CD8-positive, alpha-beta memory T cell (primary cell): Measurements from ENCODE around the gene SCN3A. TPM values are rescaled to one million over a fixed set of nuclear protein-coding genes. Genes with fewer than 3 reads are reported as not detected.

Experiments
- CTCF ChIA-PET: fragments of 350-600 bp; sonication (Branson Sonifier 250); formaldehyde crosslinking; loops from one replicate; lab custom pipeline; 2021; ENCODE audit warnings: antibody characterized with exemption; lab: Charles Lee
- POLR2A ChIA-PET: fragments of 350-600 bp; sonication (Branson Sonifier 250); formaldehyde crosslinking; loops from one replicate; lab custom pipeline; 2021; ENCODE audit warnings: antibody characterized with exemption; lab: Charles Lee
- DNase-seq, 5 donors: peaks; one replicate each; pipeline versions ENCODE4 v3.0.0 to v3.0.0-alpha.2; 2020 to 2022; ENCODE audit warnings: mixed read lengths in 1 of 5
- H3K27ac ChIP-seq: one replicate; pipeline ENCODE4 v1.7.0; 2013; ENCODE audit warnings: low read depth, mild to moderate bottlenecking, low read length, moderate library complexity
- H3K27me3 ChIP-seq: 2 replicates; pipeline ENCODE4 v1.7.0; 2013; ENCODE audit warnings: low read length, mild to moderate bottlenecking; ENCODE audit not compliant: insufficient read depth, poor library complexity, severe bottlenecking
- H3K36me3 ChIP-seq: 2 replicates; pipeline ENCODE4 v1.7.0; 2013; ENCODE audit warnings: mild to moderate bottlenecking, low read length, moderate library complexity; ENCODE audit not compliant: insufficient read depth
- H3K4me1 ChIP-seq: 2 replicates; pipeline ENCODE4 v1.7.0; 2013; ENCODE audit warnings: mild to moderate bottlenecking, low read length, moderate library complexity; ENCODE audit not compliant: insufficient read depth
- H3K4me3 ChIP-seq: 2 replicates; pipeline ENCODE4 v1.7.0; 2013; ENCODE audit warnings: mild to moderate bottlenecking, low read length
- H3K9me3 ChIP-seq: 2 replicates; pipeline ENCODE4 v1.7.0; 2013; ENCODE audit warnings: mild to moderate bottlenecking, low read length
- H3K27ac Mint-ChIP-seq, 8 donors: one replicate each; pipeline ENCODE4 v1.8.0; 2020 to 2021; ENCODE audit warnings: mixed read lengths in 8 of 8, mild to moderate bottlenecking in 6 of 8, inconsistent platforms in 3 of 8, moderate library complexity in 3 of 8
- H3K27me3 Mint-ChIP-seq, 2 donors: one replicate each; pipeline ENCODE4 v1.8.0; 2020 to 2021; ENCODE audit warnings: mixed read lengths in 2 of 2, mild to moderate bottlenecking in 1 of 2, moderate library complexity in 1 of 2
- H3K36me3 Mint-ChIP-seq, 3 donors: one replicate each; pipeline ENCODE4 v1.8.0; 2020 to 2021; ENCODE audit warnings: mixed read lengths in 3 of 3, inconsistent platforms in 1 of 3, mild to moderate bottlenecking in 1 of 3
- H3K4me1 Mint-ChIP-seq, 3 donors: one replicate each; pipeline ENCODE4 v1.8.0; 2020 to 2021; ENCODE audit warnings: mixed read lengths in 3 of 3, inconsistent platforms in 1 of 3, mild to moderate bottlenecking in 1 of 3
- H3K4me3 Mint-ChIP-seq, 7 donors: one replicate each; pipeline ENCODE4 v1.8.0; 2020 to 2021; ENCODE audit warnings: mixed read lengths in 7 of 7, mild to moderate bottlenecking in 6 of 7, moderate library complexity in 4 of 7, inconsistent platforms in 2 of 7
- H3K9me3 Mint-ChIP-seq, 5 donors: one replicate each; pipeline ENCODE4 v1.8.0; 2020 to 2022; ENCODE audit warnings: mixed read lengths in 5 of 5, mild to moderate bottlenecking in 3 of 5, moderate library complexity in 2 of 5, inconsistent platforms in 1 of 5
- polyA plus RNA-seq: library from polyadenylated mRNA; unstranded; fragments of 300-500 nt; fragmentation: Illumina TruSeq; gene quantifications from one replicate; pipeline ENCODE4 v1.2.3, GENCODE V29; 2021
- total RNA-seq, 2 experiments: library from RNA; stranded (reverse); gene quantifications; one replicate each; pipeline ENCODE4 v1.2.3, GENCODE V29; 2021

SCN3A gene
- total and polyA plus RNA-seq, 3 experiments from 2014 or later: not detected

DNA sequence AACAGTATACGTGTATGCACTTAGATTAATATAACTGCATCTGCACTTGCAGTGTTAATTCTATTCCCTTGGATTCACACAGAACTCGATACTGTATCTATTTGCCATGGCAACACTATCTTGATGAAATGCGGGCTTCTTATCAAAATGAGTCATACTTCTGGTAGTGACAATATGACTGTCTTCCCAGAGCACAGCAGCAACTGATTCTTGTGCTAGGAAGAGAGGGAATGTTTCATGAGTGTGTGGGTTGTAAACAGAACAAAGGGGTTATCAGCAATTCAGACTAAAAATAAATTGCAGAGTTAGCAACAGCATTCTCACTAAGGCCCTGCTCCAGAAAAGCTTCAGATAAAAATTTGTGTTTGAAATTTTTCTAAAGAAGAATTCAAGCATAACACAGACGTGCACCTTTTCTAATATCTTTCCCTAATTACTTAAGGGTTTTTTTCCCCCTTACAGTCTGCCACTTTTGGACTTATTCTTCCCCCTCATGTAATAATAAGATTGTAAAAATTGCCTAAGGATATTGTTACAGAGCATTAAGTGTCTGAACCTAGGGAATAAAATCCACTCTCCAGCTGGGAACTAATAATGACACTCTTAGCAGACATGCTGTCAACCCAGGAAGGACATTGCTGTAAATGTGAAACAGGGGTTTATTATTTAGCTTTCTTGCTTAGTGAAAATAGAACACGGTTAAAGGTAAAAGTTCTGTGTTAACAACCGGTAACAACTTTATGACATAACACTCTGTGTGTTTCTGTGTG, 148.6 kb downstream of the SCN3A start:
- no peak overlapping the region for H3K4me3 ChIP-seq
- no peaks in the 10 kb centered on the region for H3K27me3 ChIP-seq
- ChIA-PET CTCF (no interaction called here), POLR2A (no interaction called here)
- no peaks in the 10 kb centered on the region for H3K4me1 Mint-ChIP-seq
- no peaks in the 10 kb centered on the region for H3K27me3 Mint-ChIP-seq
- H3K4me1 ChIP-seq: no peaks in the 10 kb centered on the region
- no peak overlapping the region for H3K4me3 Mint-ChIP-seq
- H3K9me3 ChIP-seq: no peaks in the 10 kb centered on the region
- no peaks in the 10 kb centered on the region for H3K9me3 Mint-ChIP-seq
- DNase-seq: no peak
- H3K27ac ChIP-seq: no peak overlapping the region
- no peaks in the 10 kb centered on the region for H3K36me3 ChIP-seq
- H3K36me3 Mint-ChIP-seq: no peaks in the 10 kb centered on the region
- no peak overlapping the region for H3K27ac Mint-ChIP-seq

DNA sequence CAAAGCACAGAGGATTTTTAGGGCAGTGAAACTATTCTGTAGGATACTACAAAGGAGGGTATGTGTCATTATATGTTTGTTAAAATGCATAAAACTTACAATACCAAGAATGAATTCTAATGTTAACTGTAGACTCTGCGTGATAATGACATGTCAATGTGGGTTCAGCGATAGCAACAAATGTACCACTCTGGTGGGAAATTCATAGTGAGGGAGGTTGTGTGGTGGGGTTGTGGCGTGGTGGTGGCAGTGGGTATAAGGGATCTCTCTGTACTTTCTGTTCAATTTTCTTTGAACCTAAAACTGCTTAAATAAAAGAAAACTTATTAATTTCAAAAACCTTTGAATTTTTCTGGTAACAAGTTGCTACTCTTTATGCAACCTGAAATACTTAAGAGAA, 149.2 kb downstream of the SCN3A start:
- H3K27ac Mint-ChIP-seq: no peak overlapping the region
- Histone ChIP-seq H3K36me3 (no peaks in the 10 kb centered on the region), H3K27me3 (no peaks in the 10 kb centered on the region), H3K27ac (no peak overlapping the region), H3K4me1 (no peaks in the 10 kb centered on the region), H3K4me3 (no peak overlapping the region), H3K9me3 (no peaks in the 10 kb centered on the region)
- CTCF ChIA-PET: no interaction called here
- H3K4me1 Mint-ChIP-seq: no peaks in the 10 kb centered on the region
- no peak for DNase-seq
- no peak overlapping the region for H3K4me3 Mint-ChIP-seq
- no peaks in the 10 kb centered on the region for H3K27me3 Mint-ChIP-seq
- no peaks in the 10 kb centered on the region for H3K36me3 Mint-ChIP-seq
- POLR2A ChIA-PET: no interaction called here
- no peaks in the 10 kb centered on the region for H3K9me3 Mint-ChIP-seq

DNA sequence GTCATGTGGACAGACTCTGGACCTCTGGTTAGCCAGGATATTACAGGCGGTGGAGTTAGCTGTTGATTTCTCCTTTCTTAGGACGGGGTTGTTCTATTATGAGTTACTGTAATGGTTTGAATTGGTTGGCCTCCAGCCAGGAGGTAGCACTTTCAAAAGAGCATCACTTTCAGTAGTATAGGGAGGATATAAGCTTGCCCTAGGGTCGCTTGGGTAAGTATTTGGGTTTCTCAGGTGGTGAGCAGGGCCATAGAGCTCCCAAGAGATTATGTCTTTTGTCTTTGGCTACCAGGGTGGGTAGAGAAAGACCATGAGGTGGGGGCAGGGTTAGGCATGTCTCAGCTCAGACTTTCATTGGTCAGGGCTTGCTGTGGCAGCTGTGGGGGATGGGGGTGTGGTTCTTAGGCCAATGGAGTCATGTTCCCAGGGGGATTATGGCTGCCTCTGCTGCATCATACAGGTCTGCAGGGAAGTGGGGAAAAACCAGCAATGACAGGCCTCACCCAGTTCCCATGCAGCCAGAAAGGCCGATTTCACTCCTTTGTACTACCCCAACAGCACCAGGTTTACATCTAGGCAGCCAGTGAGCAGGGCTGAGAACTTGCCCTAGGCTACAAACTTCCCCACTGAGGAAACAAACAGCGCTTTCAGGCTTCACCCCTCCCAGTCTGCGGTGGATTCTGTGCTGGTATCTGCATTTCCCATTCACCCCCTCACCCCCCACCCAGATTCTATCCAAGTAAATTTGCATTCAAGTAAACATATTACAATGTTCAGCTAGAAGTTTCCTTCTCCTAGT, 159.1 kb downstream of the SCN3A start:
- ChIA-PET CTCF (no interaction called here), POLR2A (no interaction called here)
- Mint-ChIP-seq H3K4me3 (no peak overlapping the region), H3K36me3 (peaks cover 0 to 2% (median 0%) of the 10 kb centered on the region in 3 donors), H3K9me3 (peaks cover 0 to 10% (median 3%) of the 10 kb centered on the region in 5 donors), H3K4me1 (no peaks in the 10 kb centered on the region), H3K27me3 (peaks cover 0 to 7% of the 10 kb centered on the region in 2 donors), H3K27ac (no peak overlapping the region)
- H3K27ac ChIP-seq: no peak overlapping the region
- no peaks in the 10 kb centered on the region for H3K36me3 ChIP-seq
- H3K4me3 ChIP-seq: no peak overlapping the region
- no peaks in the 10 kb centered on the region for H3K4me1 ChIP-seq
- no peak for DNase-seq
- no peaks in the 10 kb centered on the region for H3K27me3 ChIP-seq
- H3K9me3 ChIP-seq: no peaks in the 10 kb centered on the region

Other genes with a start within 250 kb of the SCN3A start
- not detected for gene SLC38A11, start 248.5 kb downstream of the SCN3A start, total RNA-seq
- gene SLC38A11, start 248.5 kb downstream of the SCN3A start, polyA plus RNA-seq: not detected
- gene SCN2A, start 35.4 kb upstream of the SCN3A start, total RNA-seq: not detected
- not detected for gene SCN2A, start 35.4 kb upstream of the SCN3A start, polyA plus RNA-seq